Nephron (organoid): Measurements from ENCODE around the gene ZNF22.
A peak's percentile ranks its signal among the peaks of the same experiment; 100 is the strongest.

ENCODE experiments used
- H3K27ac Mint-ChIP-seq, 3 experiments: 2 replicates each; pipeline ENCODE4 v1.8.0; 2020; ENCODE audit warnings: mixed read lengths in 3 of 3, mild to moderate bottlenecking in 2 of 3, moderate library complexity in 1 of 3
- H3K27me3 Mint-ChIP-seq: 2 replicates; pipeline ENCODE4 v1.8.0; 2021; ENCODE audit warnings: low read depth, mild to moderate bottlenecking, moderate library complexity, mixed read lengths
- H3K36me3 Mint-ChIP-seq: 2 replicates; pipeline ENCODE4 v1.8.0; 2020; ENCODE audit warnings: low read depth, mixed read lengths
- H3K4me1 Mint-ChIP-seq: 2 replicates; pipeline ENCODE4 v1.8.0; 2020; ENCODE audit warnings: mixed read lengths
- H3K4me3 Mint-ChIP-seq, 3 experiments: 2 replicates each; pipeline ENCODE4 v1.8.0; 2020; ENCODE audit warnings: mild to moderate bottlenecking in 3 of 3, mixed read lengths in 3 of 3, moderate library complexity in 2 of 3
- H3K9me3 Mint-ChIP-seq: 2 replicates; pipeline ENCODE4 v1.8.0; 2020; ENCODE audit warnings: mixed read lengths
- CTCF ChIP-seq, 3 experiments: fragments of 200-600 bp; sonication (generic); IDR thresholded peaks; one replicate each; pipeline ENCODE4 v1.5.0; 2021; ENCODE audit warnings: antibody characterized with exemption in 3 of 3; ENCODE audit not compliant: unreplicated experiment in 3 of 3

Gene ZNF22

GRCh38 chr10:45015590-45015989 lies 14.9 kb downstream of the ZNF22 start:
- H3K9me3 Mint-ChIP-seq: peaks cover 16% of the 10 kb centered on the region
- H3K4me1 Mint-ChIP-seq: no peaks in the 10 kb centered on the region
- no peaks in the 10 kb centered on the region for H3K27me3 Mint-ChIP-seq
- H3K27ac Mint-ChIP-seq: no peak overlapping the region
- TF ChIP-seq CTCF (IDR thresholded peaks at IDR 0.05; ENCODE audit: unreplicated experiment in 3 of 3): no peak
- H3K4me3 Mint-ChIP-seq: no peak overlapping the region
- H3K36me3 Mint-ChIP-seq: peaks cover 6% of the 10 kb centered on the region

- Mint-ChIP-seq H3K27me3 (no peaks in the 10 kb centered on the region), H3K4me3 (no peak overlapping the region), H3K4me1 (no peaks in the 10 kb centered on the region), H3K27ac (no peak overlapping the region), H3K9me3 (peaks cover 19% of the 10 kb centered on the region), H3K36me3 (no peaks in the 10 kb centered on the region)
- TF ChIP-seq CTCF (IDR thresholded peaks at IDR 0.05; ENCODE audit: unreplicated experiment in 3 of 3): no peak
Measured at GRCh38 chr10:45023426-45023825, 22.7 kb downstream of the ZNF22 start.

- Mint-ChIP-seq H3K4me1 (peaks cover 5% of the 10 kb centered on the region), H3K27ac (no peak overlapping the region), H3K4me3 (no peak overlapping the region), H3K27me3 (no peaks in the 10 kb centered on the region), H3K36me3 (peaks cover 5% of the 10 kb centered on the region), H3K9me3 (peaks cover 28% of the 10 kb centered on the region)
- TF ChIP-seq CTCF (IDR thresholded peaks at IDR 0.05; ENCODE audit: unreplicated experiment in 3 of 3): no peak
Measured at GRCh38 chr10:45034301-45034700, 33.6 kb downstream of the ZNF22 start.

- no peak for TF ChIP-seq CTCF (IDR thresholded peaks at IDR 0.05; ENCODE audit: unreplicated experiment in 3 of 3)
- Mint-ChIP-seq H3K9me3 (peaks cover 23% of the 10 kb centered on the region), H3K27me3 (no peaks in the 10 kb centered on the region), H3K36me3 (peaks cover 5% of the 10 kb centered on the region), H3K4me1 (peaks cover 5% of the 10 kb centered on the region), H3K4me3 (no peak overlapping the region), H3K27ac (no peak overlapping the region)
Measured at GRCh38 chr10:45035673-45036072, 35.0 kb downstream of the ZNF22 start.

- no peak for TF ChIP-seq CTCF (IDR thresholded peaks at IDR 0.05; ENCODE audit: unreplicated experiment in 3 of 3)
- H3K36me3 Mint-ChIP-seq: no peaks in the 10 kb centered on the region
- no peaks in the 10 kb centered on the region for H3K4me1 Mint-ChIP-seq
- H3K9me3 Mint-ChIP-seq: peaks cover 4% of the 10 kb centered on the region
- H3K27me3 Mint-ChIP-seq: no peaks in the 10 kb centered on the region
- H3K27ac Mint-ChIP-seq: peak overlapping the region in 1 of 3 experiments; percentile 80
- H3K4me3 Mint-ChIP-seq: no peak overlapping the region
Measured at GRCh38 chr10:45040921-45041542, 40.3 kb downstream of the ZNF22 start.

GRCh38 chr10:45044290-45044689 lies 43.6 kb downstream of the ZNF22 start:
- Mint-ChIP-seq H3K4me3 (no peak overlapping the region), H3K4me1 (no peaks in the 10 kb centered on the region), H3K27ac (no peak overlapping the region), H3K36me3 (no peaks in the 10 kb centered on the region), H3K27me3 (no peaks in the 10 kb centered on the region), H3K9me3 (peaks cover 8% of the 10 kb centered on the region)
- TF ChIP-seq CTCF (IDR thresholded peaks at IDR 0.05; ENCODE audit: unreplicated experiment in 3 of 3): no peak
